CD4-positive, CD25-positive, alpha-beta regulatory T cell (primary cell): ENCODE results near the gene SCN4B. TPM values are rescaled to one million over a fixed set of nuclear protein-coding genes. Genes with fewer than 3 reads are reported as not detected.

Experiments
- ATAC-seq, 2 donors: fragments of 150-1000 bp; cut with Tn5 transposase; one replicate each; pipeline ENCODE4 v1.10.0; 2021; ENCODE audit warnings: low read depth in 2 of 2, moderate number of reproducible peaks in 2 of 2, moderate library complexity in 1 of 2
- DNase-seq, 3 donors: peaks; one replicate each; pipeline versions ENCODE4 v3.0.0 to v3.0.0-alpha.2; 2012 to 2022; ENCODE audit warnings: mixed read lengths in 1 of 3
- H3K27ac ChIP-seq: one replicate; pipeline ENCODE4 v1.7.0; 2013; ENCODE audit warnings: mild to moderate bottlenecking, low read length; ENCODE audit not compliant: insufficient read depth, poor library complexity, severe bottlenecking
- H3K27me3 ChIP-seq: one replicate; pipeline ENCODE4 v1.7.0; 2013; ENCODE audit warnings: low read length; ENCODE audit not compliant: control insufficient read depth, insufficient read depth
- H3K36me3 ChIP-seq: one replicate; pipeline ENCODE4 v1.7.0; 2013; ENCODE audit warnings: mild to moderate bottlenecking, low read length, moderate library complexity; ENCODE audit not compliant: control insufficient read depth, insufficient read depth
- H3K4me1 ChIP-seq: 2 replicates; pipeline ENCODE4 v1.7.0; 2013; ENCODE audit warnings: mild to moderate bottlenecking, low read length; ENCODE audit not compliant: insufficient read depth, control insufficient read depth, poor library complexity, severe bottlenecking
- H3K4me3 ChIP-seq: one replicate; pipeline ENCODE4 v1.7.0; 2013; ENCODE audit warnings: low read depth, mild to moderate bottlenecking, low read length, moderate library complexity
- H3K9me3 ChIP-seq, 2 experiments: 1 replicate in 1 of 2; 2 replicates in 1 of 2; pipeline ENCODE4 v1.7.0; 2013; ENCODE audit warnings: low read length in 2 of 2, mild to moderate bottlenecking in 1 of 2, moderate library complexity in 1 of 2; ENCODE audit not compliant: control insufficient read depth in 2 of 2
- H3K27ac Mint-ChIP-seq, 3 donors: one replicate each; pipeline ENCODE4 v1.8.0; 2020 to 2022; ENCODE audit warnings: mild to moderate bottlenecking in 3 of 3, mixed read lengths in 3 of 3, moderate library complexity in 2 of 3
- H3K27me3 Mint-ChIP-seq: one replicate; pipeline ENCODE4 v1.8.0; 2022; ENCODE audit warnings: mild to moderate bottlenecking, mixed read lengths
- H3K36me3 Mint-ChIP-seq: one replicate; pipeline ENCODE4 v1.8.0; 2020; ENCODE audit warnings: mixed read lengths
- H3K4me1 Mint-ChIP-seq, 4 donors: one replicate each; pipeline ENCODE4 v1.8.0; 2020 to 2022; ENCODE audit warnings: mixed read lengths in 4 of 4, mild to moderate bottlenecking in 1 of 4
- H3K4me3 Mint-ChIP-seq, 4 donors: one replicate each; pipeline ENCODE4 v1.8.0; 2020 to 2022; ENCODE audit warnings: mild to moderate bottlenecking in 4 of 4, mixed read lengths in 4 of 4, moderate library complexity in 3 of 4
- H3K9me3 Mint-ChIP-seq, 7 donors: one replicate each; pipeline ENCODE4 v1.8.0; 2020 to 2022; ENCODE audit warnings: mixed read lengths in 7 of 7, mild to moderate bottlenecking in 3 of 7, moderate library complexity in 2 of 7
- polyA plus RNA-seq, 4 donors: library from polyadenylated mRNA; unstranded; fragments of 300-500 nt; fragmentation: Illumina TruSeq; gene quantifications; one replicate each; pipeline ENCODE4 v1.2.3, GENCODE V29; 2021
- total RNA-seq: library from RNA; stranded (reverse); gene quantifications from one replicate; pipeline ENCODE4 v1.2.3, GENCODE V29; 2022

Gene SCN4B
- total and polyA plus RNA-seq, 5 donors from 2014 or later, result not detected

DNA sequence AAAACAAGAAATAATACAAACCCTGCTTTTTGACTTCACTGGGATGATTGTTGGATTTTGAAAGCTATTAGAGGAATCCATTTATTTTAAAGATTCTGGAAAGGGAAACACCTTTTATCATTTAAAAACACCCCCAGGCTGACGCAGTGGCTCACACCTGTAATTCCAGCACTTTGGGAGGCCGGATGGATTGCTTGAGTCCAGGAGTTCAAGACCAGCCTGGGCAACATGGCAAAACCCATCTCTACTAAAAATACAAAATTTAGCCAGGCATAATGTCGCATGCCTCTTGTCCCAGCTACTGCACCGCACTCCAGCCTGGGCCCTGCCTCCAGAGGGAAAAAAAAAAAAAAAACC lies 24.1 kb upstream of the SCN4B start:
- H3K27me3 Mint-ChIP-seq, result peaks cover 44% of the 10 kb centered on the region
- ATAC-seq, result no peak
- H3K27me3 ChIP-seq, result peaks cover 2% of the 10 kb centered on the region

GRCh38 chr11:118175993-118176777 lies 23.6 kb upstream of the SCN4B start, which contains the start of gene SCN2B:
Gene SCN2B (minus strand): TSS chr11:118176639. CDS start chr11:118176431, 208 bp downstream.
- Mint-ChIP-seq H3K27ac (peak within 1 kb of the TSS in 1 of 3 donors; percentile 48), H3K4me3 (no peak within 1 kb of the TSS), H3K27me3 (peaks cover 44% of the 10 kb centered on the region), H3K36me3 (no peaks in the 10 kb centered on the region), H3K9me3 (peaks cover 0 to 1% (median 0%) of the 10 kb centered on the region in 7 donors), H3K4me1 (peaks cover 0 to 6% (median 0%) of the 10 kb centered on the region in 4 donors)
- no peak for ATAC-seq
- no peak for DNase-seq
- H3K27me3 ChIP-seq, result peaks cover 2% of the 10 kb centered on the region
- H3K36me3 ChIP-seq, result no peaks in the 10 kb centered on the region
- peaks cover 5% of the 10 kb centered on the region for H3K4me1 ChIP-seq
- H3K27ac ChIP-seq, result no peak within 1 kb of the TSS
- H3K4me3 ChIP-seq, result no peak within 1 kb of the TSS
- no peaks in the 10 kb centered on the region for H3K9me3 ChIP-seq

More for the DNA sequence above, 24.1 kb upstream of the SCN4B start:
- no peak for DNase-seq
- no peak overlapping the region for H3K4me3 ChIP-seq
- peaks cover 0 to 3% (median 0%) of the 10 kb centered on the region in 4 donors for H3K4me1 Mint-ChIP-seq
- H3K36me3 Mint-ChIP-seq, result no peaks in the 10 kb centered on the region
- no peak overlapping the region for H3K4me3 Mint-ChIP-seq
- peaks cover 1% of the 10 kb centered on the region for H3K4me1 ChIP-seq
- no peaks in the 10 kb centered on the region for H3K36me3 ChIP-seq
- H3K27ac Mint-ChIP-seq, result no peak overlapping the region
- peaks cover 0 to 1% (median 0%) of the 10 kb centered on the region in 7 donors for H3K9me3 Mint-ChIP-seq
- H3K27ac ChIP-seq, result no peak overlapping the region
- H3K9me3 ChIP-seq, result no peaks in the 10 kb centered on the region

DNA sequence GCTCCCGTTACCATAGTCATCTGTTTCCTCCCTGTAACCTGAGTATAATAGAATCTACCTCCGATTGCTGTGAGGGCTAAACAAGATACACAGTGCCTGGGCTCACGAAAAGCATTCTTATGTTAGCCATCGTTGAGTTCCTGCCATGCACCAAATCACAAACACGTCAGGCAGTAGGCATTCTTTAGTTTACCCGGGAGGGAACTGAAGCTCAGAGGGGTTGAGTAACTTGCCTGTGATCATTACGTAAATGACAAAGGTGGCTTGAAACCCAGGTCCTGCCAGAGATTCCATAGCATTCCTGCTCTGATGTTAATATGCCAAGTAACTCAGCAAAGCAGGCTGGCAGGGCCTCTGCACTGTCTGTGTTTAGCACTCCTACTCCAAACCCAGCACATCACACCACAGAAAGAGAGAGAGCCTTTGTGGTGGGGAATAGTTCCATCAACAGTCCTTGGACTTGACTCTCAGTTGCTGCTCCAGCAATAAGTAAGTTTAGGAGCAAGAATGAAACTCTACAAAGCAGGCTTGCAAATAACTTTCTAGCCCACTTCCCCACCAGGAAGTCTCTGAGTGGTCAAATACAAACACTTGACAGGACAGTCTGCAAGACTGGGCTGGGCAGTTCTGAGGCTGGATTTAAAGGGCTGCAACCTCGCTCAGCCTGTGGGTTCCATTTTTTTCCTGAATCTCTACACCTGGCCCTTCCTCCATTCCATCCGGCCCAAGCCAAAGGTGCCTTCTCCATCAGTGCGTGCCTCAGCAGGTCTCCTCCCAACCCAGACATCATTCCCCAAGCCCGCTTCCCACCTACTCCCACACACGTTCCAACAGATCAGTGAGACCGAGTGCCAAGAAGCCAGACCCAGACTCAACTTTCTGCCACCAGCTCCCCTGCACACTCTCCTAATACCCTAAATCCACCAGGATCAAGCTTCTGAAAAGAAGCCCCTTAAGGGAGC lies 22.7 kb upstream of the SCN4B start:
- Mint-ChIP-seq H3K27ac (peak overlapping the region in 1 of 3 donors; percentile 48), H3K36me3 (no peaks in the 10 kb centered on the region), H3K9me3 (peaks cover 0 to 1% (median 0%) of the 10 kb centered on the region in 7 donors), H3K27me3 (peaks cover 44% of the 10 kb centered on the region), H3K4me1 (peaks cover 0 to 6% (median 0%) of the 10 kb centered on the region in 4 donors), H3K4me3 (no peak overlapping the region)
- H3K27me3 ChIP-seq, result peaks cover 2% of the 10 kb centered on the region
- no peaks in the 10 kb centered on the region for H3K9me3 ChIP-seq
- DNase-seq, result no peak
- H3K4me1 ChIP-seq, result peaks cover 5% of the 10 kb centered on the region
- no peak overlapping the region for H3K27ac ChIP-seq
- no peak for ATAC-seq
- no peak overlapping the region for H3K4me3 ChIP-seq
- H3K36me3 ChIP-seq, result no peaks in the 10 kb centered on the region

GRCh38 chr11:118174006-118174567 lies 21.5 kb upstream of the SCN4B start:
- peaks cover 40% of the 10 kb centered on the region for H3K27me3 Mint-ChIP-seq
- no peak overlapping the region for H3K4me3 ChIP-seq
- H3K4me1 Mint-ChIP-seq, result peaks cover 0 to 6% (median 0%) of the 10 kb centered on the region in 4 donors
- DNase-seq (no peak), ATAC-seq (no peak)
- H3K27ac Mint-ChIP-seq, result no peak overlapping the region
- no peak overlapping the region for H3K4me3 Mint-ChIP-seq
- no peaks in the 10 kb centered on the region for H3K9me3 ChIP-seq
- no peaks in the 10 kb centered on the region for H3K36me3 Mint-ChIP-seq
- H3K27ac ChIP-seq, result no peak overlapping the region
- H3K36me3 ChIP-seq, result no peaks in the 10 kb centered on the region
- peaks cover 5% of the 10 kb centered on the region for H3K4me1 ChIP-seq
- no peaks in the 10 kb centered on the region for H3K27me3 ChIP-seq
- no peaks in the 10 kb centered on the region for H3K9me3 Mint-ChIP-seq

DNA sequence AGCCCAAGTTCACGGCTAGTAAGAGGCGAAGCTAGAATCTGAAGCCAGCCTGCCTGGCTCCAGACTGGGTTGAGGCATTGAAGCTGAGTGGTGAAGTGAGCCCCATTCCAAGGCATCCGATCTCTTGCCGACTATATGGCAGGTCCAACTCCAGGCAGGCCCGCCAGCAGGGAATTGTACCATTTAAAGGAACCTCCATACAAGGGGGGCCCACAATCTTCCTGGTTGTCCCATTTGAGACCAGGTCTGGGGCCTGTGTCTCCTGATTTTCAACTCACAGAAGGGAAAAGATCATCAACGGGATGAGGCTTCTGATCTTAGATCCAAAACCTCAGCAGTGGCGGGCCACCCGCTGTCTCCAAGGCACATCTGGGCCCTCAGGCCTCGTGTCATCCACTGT lies 19.7 kb upstream of the SCN4B start:
- no peak for ATAC-seq
- no peaks in the 10 kb centered on the region for H3K9me3 ChIP-seq
- no peaks in the 10 kb centered on the region for H3K36me3 ChIP-seq
- H3K4me1 ChIP-seq, result peaks cover 5% of the 10 kb centered on the region
- H3K4me3 ChIP-seq, result no peak overlapping the region
- Mint-ChIP-seq H3K4me3 (no peak overlapping the region), H3K36me3 (no peaks in the 10 kb centered on the region), H3K9me3 (no peaks in the 10 kb centered on the region), H3K27ac (no peak overlapping the region), H3K27me3 (peaks cover 36% of the 10 kb centered on the region), H3K4me1 (peaks cover 0 to 6% (median 0%) of the 10 kb centered on the region in 4 donors)
- H3K27ac ChIP-seq, result no peak overlapping the region
- DNase-seq, result no peak
- H3K27me3 ChIP-seq, result no peaks in the 10 kb centered on the region

DNA sequence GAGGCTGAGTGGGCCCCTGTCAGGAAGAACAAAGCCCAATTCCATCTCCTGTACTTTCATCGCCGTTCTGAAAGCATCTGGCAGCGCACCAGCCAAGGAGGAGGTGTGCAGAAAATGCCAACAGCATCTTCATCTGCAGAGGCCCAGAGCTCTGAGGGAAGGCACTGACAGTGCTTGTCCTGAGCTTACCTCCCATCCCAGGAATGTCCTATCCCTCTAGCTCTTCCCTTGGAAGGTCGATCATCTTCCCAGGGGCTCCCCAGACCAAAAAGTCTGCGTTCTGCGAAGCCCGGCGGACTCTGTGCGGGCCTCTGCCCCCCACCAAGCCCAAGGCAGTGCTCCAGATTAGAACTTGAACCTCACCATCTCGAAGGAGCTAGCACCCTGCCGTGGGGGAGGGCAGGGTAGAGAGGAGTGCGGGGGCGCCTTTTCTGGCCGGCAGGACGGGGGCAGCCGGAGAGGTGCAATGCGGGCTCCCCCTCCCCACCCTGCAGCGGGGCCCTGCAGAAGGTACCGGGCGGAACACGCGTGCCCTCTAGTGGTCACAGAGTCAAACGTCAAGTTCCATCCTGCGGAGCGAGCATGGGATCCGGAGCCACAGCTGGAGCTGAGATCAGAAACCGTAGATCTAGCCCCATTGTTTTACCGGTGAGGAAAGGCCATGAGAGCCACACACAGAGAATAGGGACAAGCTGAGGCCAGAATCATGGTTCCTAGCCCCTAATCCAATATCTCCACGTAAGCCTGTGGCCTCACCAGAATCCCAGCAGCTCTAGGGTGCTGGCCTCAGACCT lies 18.8 kb upstream of the SCN4B start:
- no peaks in the 10 kb centered on the region for H3K27me3 ChIP-seq
- Mint-ChIP-seq H3K36me3 (no peaks in the 10 kb centered on the region), H3K4me3 (no peak overlapping the region), H3K27ac (no peak overlapping the region), H3K9me3 (no peaks in the 10 kb centered on the region), H3K4me1 (peaks cover 0 to 6% (median 0%) of the 10 kb centered on the region in 4 donors), H3K27me3 (peaks cover 27% of the 10 kb centered on the region)
- DNase-seq, result peak; percentile 56 to 67 (median 65)
- peak; percentile 75 to 78 for ATAC-seq
- no peaks in the 10 kb centered on the region for H3K36me3 ChIP-seq
- H3K9me3 ChIP-seq, result no peaks in the 10 kb centered on the region
- H3K4me3 ChIP-seq, result no peak overlapping the region
- H3K4me1 ChIP-seq, result peaks cover 5% of the 10 kb centered on the region
- H3K27ac ChIP-seq, result no peak overlapping the region

- no peaks in the 10 kb centered on the region for H3K9me3 Mint-ChIP-seq
Observed at GRCh38 chr11:118170882-118171268, 18.3 kb upstream of the SCN4B start.

More at GRCh38 chr11:118170882-118171268, 18.3 kb upstream of the SCN4B start:
- H3K36me3 Mint-ChIP-seq, result no peaks in the 10 kb centered on the region
- peaks cover 5% of the 10 kb centered on the region for H3K4me1 ChIP-seq
- no peaks in the 10 kb centered on the region for H3K36me3 ChIP-seq
- no peaks in the 10 kb centered on the region for H3K9me3 ChIP-seq
- no peak for ATAC-seq
- DNase-seq, result no peak
- no peak overlapping the region for H3K27ac ChIP-seq
- H3K27me3 Mint-ChIP-seq, result peaks cover 21% of the 10 kb centered on the region
- H3K27me3 ChIP-seq, result no peaks in the 10 kb centered on the region
- peaks cover 0 to 6% (median 0%) of the 10 kb centered on the region in 4 donors for H3K4me1 Mint-ChIP-seq
- no peak overlapping the region for H3K27ac Mint-ChIP-seq
- no peak overlapping the region for H3K4me3 Mint-ChIP-seq
- H3K4me3 ChIP-seq, result no peak overlapping the region
